HS-27A (cell line): ENCODE results near the gene CACNA1E.

Experiments
- DNase-seq: peaks from one replicate; pipeline ENCODE4 v3.0.0-alpha.2; 2012; ENCODE audit warnings: low read depth, missing footprints

Gene CACNA1E

GRCh38 chr1:181484821-181485220 is 1.5 kb downstream of the CACNA1E start:
- no peak for DNase-seq

GRCh38 chr1:181485287-181486097 is 2.2 kb downstream of the CACNA1E start:
- DNase-seq = no peak

- no peak for DNase-seq
Observed at GRCh38 chr1:181486098-181486420, 2.7 kb downstream of the CACNA1E start.

GRCh38 chr1:181488866-181489265 is 5.5 kb downstream of the CACNA1E start:
- DNase-seq = no peak

- no peak for DNase-seq
Observed at GRCh38 chr1:181490276-181490675, 7.0 kb downstream of the CACNA1E start.

GRCh38 chr1:181490740-181491712 is 7.7 kb downstream of the CACNA1E start:
- no peak for DNase-seq

- no peak for DNase-seq
Observed at GRCh38 chr1:181493166-181493565, 9.8 kb downstream of the CACNA1E start.

GRCh38 chr1:181493885-181494284 is 10.6 kb downstream of the CACNA1E start:
- no peak for DNase-seq

- no peak for DNase-seq
Observed at GRCh38 chr1:181496759-181497158, 13.4 kb downstream of the CACNA1E start.

- DNase-seq = no peak
Observed at GRCh38 chr1:181497870-181498269, 14.6 kb downstream of the CACNA1E start.

GRCh38 chr1:181499825-181500224 is 16.5 kb downstream of the CACNA1E start:
- no peak for DNase-seq

GRCh38 chr1:181500636-181501035 is 17.3 kb downstream of the CACNA1E start:
- no peak for DNase-seq

- DNase-seq = no peak
Observed at GRCh38 chr1:181501612-181502011, 18.3 kb downstream of the CACNA1E start.

- no peak for DNase-seq
Observed at GRCh38 chr1:181503171-181503810, 20.0 kb downstream of the CACNA1E start.

GRCh38 chr1:181504399-181504842 is 21.1 kb downstream of the CACNA1E start:
- DNase-seq = no peak

- DNase-seq = no peak
Observed at GRCh38 chr1:181506563-181507353, 23.4 kb downstream of the CACNA1E start.

- DNase-seq = no peak
Observed at GRCh38 chr1:181508486-181509165, 25.3 kb downstream of the CACNA1E start.

- no peak for DNase-seq
Observed at GRCh38 chr1:181513786-181514297, 30.5 kb downstream of the CACNA1E start.

GRCh38 chr1:181514298-181515290 is 31.3 kb downstream of the CACNA1E start:
- DNase-seq = no peak

GRCh38 chr1:181516706-181517105 is 33.4 kb downstream of the CACNA1E start:
- DNase-seq = no peak
